Type B pancreatic cell (in vitro differentiated cells): ENCODE measurements around the gene NAXE. TPM values are rescaled to one million over a fixed set of nuclear protein-coding genes. Genes with fewer than 3 reads are reported as not detected.
A peak's percentile ranks its signal among the peaks of the same experiment; 100 is the strongest.
"Not testable (repeated sequence)": the region's sequence is repeated elsewhere in the genome, so short reads cannot be mapped to it uniquely, and the experiment has no call there.

Experiments used
- DNase-seq: peaks from one replicate; pipeline ENCODE4 v3.0.0; 2021; ENCODE audit warnings: mixed read lengths; ENCODE audit not compliant: unreplicated experiment; ENCODE audit errors: extremely low spot score
- H3K27ac Mint-ChIP-seq: 2 replicates; pipeline ENCODE4 v1.8.0; 2021; ENCODE audit warnings: mild to moderate bottlenecking, mixed read lengths
- H3K27me3 Mint-ChIP-seq: 2 replicates; pipeline ENCODE4 v1.8.0; 2021; ENCODE audit warnings: mixed read lengths
- H3K36me3 Mint-ChIP-seq: 2 replicates; pipeline ENCODE4 v1.8.0; 2021; ENCODE audit warnings: mixed read lengths
- H3K4me1 Mint-ChIP-seq: one replicate; pipeline ENCODE4 v1.8.0; 2021; ENCODE audit warnings: mixed read lengths; ENCODE audit not compliant: unreplicated experiment
- H3K4me3 Mint-ChIP-seq: 2 replicates; pipeline ENCODE4 v1.8.0; 2021; ENCODE audit warnings: mild to moderate bottlenecking, mixed read lengths
- H3K9me3 Mint-ChIP-seq: 2 replicates; pipeline ENCODE4 v1.8.0; 2021; ENCODE audit warnings: mixed read lengths
- total RNA-seq: library from RNA; stranded (reverse); gene quantifications from 2 replicates; pipeline ENCODE4 v1.2.1, GENCODE V29; 2021; ENCODE audit warnings: low replicate concordance
- TF ChIP-seq, protein P1 (sequence below): fragments of 200-600 bp; sonication (generic); conservative IDR thresholded peaks from 2 replicates; pipeline ENCODE4 v1.5.0; 2021; ENCODE audit warnings: antibody characterized with exemption, mild to moderate bottlenecking

The NAXE gene
- total RNA-seq, 1 donor from 2014 or later = 98.4 TPM

DNA sequence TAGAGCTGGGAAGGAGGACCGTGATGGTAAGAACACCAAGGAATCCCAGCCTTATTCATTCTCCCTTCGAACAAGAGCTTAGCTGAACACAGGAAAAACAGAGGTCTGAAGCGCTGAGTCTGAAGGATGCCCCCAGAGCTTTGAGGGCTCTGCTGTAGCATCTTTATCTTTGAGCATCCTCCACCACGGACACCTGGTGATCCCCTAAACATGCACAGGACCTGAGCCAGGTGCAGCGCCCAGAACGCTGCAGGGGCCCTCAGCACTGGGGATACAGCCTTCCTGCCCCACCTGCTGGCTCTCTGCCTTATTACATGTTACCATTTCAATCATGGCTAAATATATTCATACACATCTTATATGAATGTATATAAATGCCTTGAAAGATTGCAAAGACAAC lies 17.4 kb downstream of the NAXE start:
- DNase-seq = no peak
- Mint-ChIP-seq H3K27ac (no peak overlapping the region), H3K4me1 (peaks cover 3% of the 10 kb centered on the region), H3K36me3 (no peaks in the 10 kb centered on the region), H3K9me3 (no peaks in the 10 kb centered on the region), H3K27me3 (peaks cover 33% of the 10 kb centered on the region), H3K4me3 (no peak overlapping the region)
- TF ChIP-seq, protein P1, sequence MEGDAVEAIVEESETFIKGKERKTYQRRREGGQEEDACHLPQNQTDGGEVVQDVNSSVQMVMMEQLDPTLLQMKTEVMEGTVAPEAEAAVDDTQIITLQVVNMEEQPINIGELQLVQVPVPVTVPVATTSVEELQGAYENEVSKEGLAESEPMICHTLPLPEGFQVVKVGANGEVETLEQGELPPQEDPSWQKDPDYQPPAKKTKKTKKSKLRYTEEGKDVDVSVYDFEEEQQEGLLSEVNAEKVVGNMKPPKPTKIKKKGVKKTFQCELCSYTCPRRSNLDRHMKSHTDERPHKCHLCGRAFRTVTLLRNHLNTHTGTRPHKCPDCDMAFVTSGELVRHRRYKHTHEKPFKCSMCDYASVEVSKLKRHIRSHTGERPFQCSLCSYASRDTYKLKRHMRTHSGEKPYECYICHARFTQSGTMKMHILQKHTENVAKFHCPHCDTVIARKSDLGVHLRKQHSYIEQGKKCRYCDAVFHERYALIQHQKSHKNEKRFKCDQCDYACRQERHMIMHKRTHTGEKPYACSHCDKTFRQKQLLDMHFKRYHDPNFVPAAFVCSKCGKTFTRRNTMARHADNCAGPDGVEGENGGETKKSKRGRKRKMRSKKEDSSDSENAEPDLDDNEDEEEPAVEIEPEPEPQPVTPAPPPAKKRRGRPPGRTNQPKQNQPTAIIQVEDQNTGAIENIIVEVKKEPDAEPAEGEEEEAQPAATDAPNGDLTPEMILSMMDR = peak; percentile 77

DNA sequence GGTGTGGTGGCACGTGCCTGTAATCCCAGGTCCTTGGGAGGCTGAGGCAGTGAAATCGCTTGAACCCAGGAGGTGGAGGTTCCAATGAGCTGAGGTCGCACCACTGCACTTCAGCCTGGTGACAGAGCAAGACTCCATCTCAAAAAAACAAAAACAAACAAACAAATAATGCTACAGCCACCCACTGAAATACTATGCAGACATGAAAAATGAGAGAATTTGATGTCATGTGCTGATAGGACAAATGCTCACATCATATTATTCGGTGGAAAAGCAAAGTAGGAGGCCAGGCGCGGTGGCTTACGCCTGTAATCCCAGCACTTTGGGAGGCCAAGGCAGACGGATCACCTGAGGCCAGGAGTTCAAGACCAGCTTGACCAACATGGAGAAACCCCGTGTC lies 18.5 kb downstream of the NAXE start:
- H3K4me3 Mint-ChIP-seq, DNase-seq, H3K27ac Mint-ChIP-seq, H3K4me1 Mint-ChIP-seq, H3K36me3 Mint-ChIP-seq, H3K9me3 Mint-ChIP-seq: not testable (repeated sequence)
- H3K27me3 Mint-ChIP-seq = peaks cover 41% of the 10 kb centered on the region

DNA sequence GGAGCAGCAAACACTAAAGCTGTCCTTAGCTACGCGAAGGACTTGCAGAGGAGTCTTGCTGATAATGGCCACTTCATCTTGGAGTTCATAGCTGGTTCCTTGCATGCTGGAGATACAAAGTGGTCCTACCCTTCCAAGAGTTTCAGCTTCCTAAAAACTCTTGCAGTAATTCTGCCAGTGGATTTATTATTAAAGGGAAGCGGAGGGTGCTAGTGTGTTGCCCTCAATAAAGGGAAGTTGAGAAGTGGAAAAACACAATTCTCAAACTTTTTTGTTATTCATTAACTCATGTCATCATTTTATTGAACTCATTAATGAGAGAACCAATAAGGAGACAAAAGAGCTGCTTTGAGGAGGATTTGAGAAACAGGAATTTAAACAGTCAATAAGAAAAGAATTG lies 21.1 kb downstream of the NAXE start:
- Mint-ChIP-seq H3K36me3 (no peaks in the 10 kb centered on the region), H3K27me3 (peaks cover 55% of the 10 kb centered on the region), H3K4me3 (no peak overlapping the region), H3K9me3 (no peaks in the 10 kb centered on the region), H3K4me1 (peaks cover 12% of the 10 kb centered on the region), H3K27ac (no peak overlapping the region)
- no peak for DNase-seq
- TF ChIP-seq, protein P1 = no peak

DNA sequence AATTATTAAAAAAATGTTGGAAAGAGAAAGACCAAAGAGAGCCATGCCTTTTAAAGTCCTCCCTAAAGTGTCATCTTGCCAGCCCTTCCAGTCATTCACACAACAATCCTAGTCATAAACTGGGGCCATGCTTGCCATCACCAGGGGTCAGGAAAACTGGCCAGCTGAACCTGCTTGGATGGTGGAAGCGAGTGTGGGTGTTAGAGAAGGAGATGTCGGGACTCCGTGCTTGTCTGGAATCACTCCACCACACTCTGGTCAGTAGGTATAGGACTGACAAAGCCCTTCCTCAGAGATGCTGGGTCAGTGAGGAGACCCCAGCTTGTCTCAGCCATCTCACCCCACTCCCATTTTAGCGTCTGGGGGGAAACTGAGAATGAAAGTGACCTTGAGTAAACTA lies 24.4 kb downstream of the NAXE start:
- TF ChIP-seq, protein P1 = no peak
- Mint-ChIP-seq H3K9me3 (no peaks in the 10 kb centered on the region), H3K27me3 (peaks cover 67% of the 10 kb centered on the region), H3K4me3 (no peak overlapping the region), H3K4me1 (peaks cover 18% of the 10 kb centered on the region), H3K36me3 (no peaks in the 10 kb centered on the region), H3K27ac (no peak overlapping the region)
- DNase-seq = no peak

DNA sequence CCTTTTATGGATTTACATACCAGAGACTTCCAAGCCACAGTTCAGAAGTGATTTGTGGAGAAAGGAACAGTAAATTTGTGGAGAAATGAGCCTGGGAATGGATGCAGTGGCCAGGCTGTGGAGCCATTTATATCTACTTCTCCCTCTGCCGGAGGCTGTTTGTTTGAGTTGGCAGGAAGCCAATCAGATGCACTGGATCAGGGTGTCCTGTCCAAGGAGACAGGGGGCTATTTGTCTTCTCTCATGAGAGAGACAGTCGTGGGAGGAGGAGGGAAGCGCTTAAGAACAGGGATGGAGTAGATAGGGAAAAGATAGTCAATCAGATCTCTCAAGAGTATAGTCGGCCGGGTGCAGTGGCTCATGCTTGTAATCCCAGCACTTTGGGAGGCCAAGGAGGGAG lies 24.9 kb downstream of the NAXE start:
- DNase-seq = no peak
- Mint-ChIP-seq H3K9me3 (no peaks in the 10 kb centered on the region), H3K36me3 (no peaks in the 10 kb centered on the region), H3K27me3 (peaks cover 71% of the 10 kb centered on the region), H3K4me1 (peaks cover 18% of the 10 kb centered on the region), H3K27ac (no peak overlapping the region), H3K4me3 (no peak overlapping the region)
- TF ChIP-seq, protein P1 = no peak

DNA sequence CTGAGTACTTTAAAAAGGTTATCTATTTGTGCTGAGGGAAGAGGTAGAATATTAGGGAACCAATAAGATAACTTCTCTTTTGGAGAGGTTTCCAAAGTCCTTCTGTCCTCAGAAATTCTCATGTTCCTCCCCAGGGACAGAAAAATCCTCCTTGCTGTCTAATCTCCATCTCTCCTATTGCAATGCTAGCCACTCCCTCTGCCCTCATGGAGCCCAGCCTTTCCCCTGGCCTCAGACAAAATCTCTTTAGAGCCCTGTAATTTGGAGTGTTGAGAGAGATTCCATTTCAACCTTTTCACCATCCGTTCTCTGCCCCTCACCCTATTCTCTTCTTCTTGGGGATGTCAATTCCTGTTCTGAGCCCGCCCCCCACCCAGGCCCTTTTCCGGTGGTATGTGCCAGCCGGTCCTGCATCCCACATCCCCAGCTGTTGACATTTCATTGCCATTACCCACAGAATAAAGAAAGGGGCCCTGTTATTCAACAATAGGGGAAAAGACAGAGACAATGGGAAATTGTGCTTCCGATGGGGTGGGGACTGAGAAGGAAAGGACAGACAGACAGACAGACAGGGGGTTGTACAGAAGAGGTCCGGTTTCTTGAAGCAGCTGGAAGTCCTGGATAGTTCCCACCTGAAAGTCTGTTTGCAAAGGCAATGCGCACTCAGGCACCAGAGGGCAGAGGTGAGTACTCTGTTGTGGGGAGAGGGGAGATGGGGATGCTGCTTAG lies 27.4 kb downstream of the NAXE start, which contains the start of gene HAPLN2:
Gene HAPLN2 (plus strand): TSS at position 563 of the 729 bp plus-strand sequence. CDS start 4,076 bp downstream, outside the sequence.
- H3K4me1 Mint-ChIP-seq = peaks cover 18% of the 10 kb centered on the region
- no peak for DNase-seq
- no peaks in the 10 kb centered on the region for H3K9me3 Mint-ChIP-seq
- H3K27ac Mint-ChIP-seq = no peak within 1 kb of the TSS
- peaks cover 77% of the 10 kb centered on the region for H3K27me3 Mint-ChIP-seq
- H3K4me3 Mint-ChIP-seq = no peak within 1 kb of the TSS
- no peaks in the 10 kb centered on the region for H3K36me3 Mint-ChIP-seq
- TF ChIP-seq, protein P1 = peak; percentile 62
